CD14-positive monocyte (primary cell): ENCODE data around the gene CEBPB. TPM values are rescaled to one million over a fixed set of nuclear protein-coding genes. Genes with fewer than 3 reads are reported as not detected.
"Not testable (repeated sequence)": the region's sequence is repeated elsewhere in the genome, so short reads cannot be mapped to it uniquely, and the experiment has no call there.

Source experiments
- DNase-seq, 3 donors: peaks; one replicate each; pipeline ENCODE4 v3.0.0-alpha.2; 2011 to 2022
- H2AFZ ChIP-seq: 2 replicates; pipeline ENCODE4 v1.6.0; 2012; ENCODE audit warnings: mild to moderate bottlenecking, low read depth, low read length, inconsistent platforms; ENCODE audit not compliant: insufficient read depth, poor library complexity, severe bottlenecking
- H3K27ac ChIP-seq, 2 donors: 1 replicate in 1 of 2; 2 replicates in 1 of 2; pipeline ENCODE4 v1.5.1; 2012 to 2013; ENCODE audit warnings: low read length in 2 of 2, control low read depth in 1 of 2, inconsistent platforms in 1 of 2, low read depth in 1 of 2, mild to moderate bottlenecking in 1 of 2
- H3K27me3 ChIP-seq, 2 donors: one replicate each; pipeline versions ENCODE4 v1.6.0 to v1.6.1; 2011 to 2013; ENCODE audit warnings: low read length in 2 of 2; ENCODE audit not compliant: control insufficient read depth in 2 of 2, insufficient read depth in 2 of 2
- H3K36me3 ChIP-seq, 2 donors: replicated peaks in 1 of 2; 1 replicate in 1 of 2; 2 replicates in 1 of 2; pipeline versions ENCODE4 v1.5.1 to v1.6.1; 2012 to 2013; ENCODE audit warnings: low read length in 2 of 2, control low read depth in 1 of 2, inconsistent platforms in 1 of 2, mild to moderate bottlenecking in 1 of 2; ENCODE audit not compliant: insufficient read depth in 2 of 2, control insufficient read depth in 1 of 2
- H3K4me1 ChIP-seq, 2 donors: 1 replicate in 1 of 2; 2 replicates in 1 of 2; pipeline versions ENCODE4 v1.5.1 to v1.6.1; 2012 to 2013; ENCODE audit warnings: low read length in 2 of 2, control low read depth in 1 of 2, inconsistent platforms in 1 of 2, mild to moderate bottlenecking in 1 of 2, moderate library complexity in 1 of 2; ENCODE audit not compliant: insufficient read depth in 2 of 2, control insufficient read depth in 1 of 2
- H3K4me2 ChIP-seq: replicated peaks from 2 replicates; pipeline ENCODE3; 2012; ENCODE audit warnings: low read length, moderate library complexity, mild to moderate bottlenecking; ENCODE audit not compliant: poor library complexity, severe bottlenecking; ENCODE audit errors: extremely low read depth
- H3K4me3 ChIP-seq, 3 experiments: fragments of 200-600 bp in 1 of 3; sonication (generic) in 1 of 3; replicated peaks in 1 of 3; 1 replicate in 2 of 3; 2 replicates in 1 of 3; pipeline ENCODE4 v1.5.1; 2011 to 2013; ENCODE audit warnings: low read length in 3 of 3, mild to moderate bottlenecking in 3 of 3, control low read depth in 2 of 3, low read depth in 2 of 3, inconsistent platforms in 1 of 3, moderate library complexity in 1 of 3
- H3K79me2 ChIP-seq: 2 replicates; pipeline ENCODE4 v1.6.0; 2012; ENCODE audit warnings: mild to moderate bottlenecking, control low read depth, inconsistent platforms, low read length, moderate library complexity; ENCODE audit not compliant: insufficient read depth
- H3K9ac ChIP-seq: 2 replicates; pipeline ENCODE4 v1.6.0; 2017; ENCODE audit warnings: low read length, mild to moderate bottlenecking; ENCODE audit not compliant: insufficient read depth, poor library complexity, severe bottlenecking
- H3K9me3 ChIP-seq, 2 donors: replicated peaks in 1 of 2; 1 replicate in 1 of 2; 2 replicates in 1 of 2; pipeline versions ENCODE4 v1.5.1 to v1.6.1; 2012 to 2013; ENCODE audit warnings: low read length in 2 of 2, control low read depth in 1 of 2; ENCODE audit not compliant: control insufficient read depth in 1 of 2, insufficient read depth in 1 of 2
- H4K20me1 ChIP-seq: 2 replicates; pipeline ENCODE4 v1.6.0; 2012; ENCODE audit warnings: mild to moderate bottlenecking, low read length, control low read depth, moderate library complexity; ENCODE audit not compliant: insufficient read depth
- H3K27ac Mint-ChIP-seq, 7 donors: one replicate each; pipeline ENCODE4 v1.8.0; 2020; ENCODE audit warnings: mild to moderate bottlenecking in 7 of 7, mixed read lengths in 7 of 7, moderate library complexity in 6 of 7, inconsistent platforms in 2 of 7
- H3K27me3 Mint-ChIP-seq, 3 donors: one replicate each; pipeline ENCODE4 v1.8.0; 2021 to 2022; ENCODE audit warnings: low read depth in 3 of 3, mild to moderate bottlenecking in 3 of 3, mixed read lengths in 3 of 3, moderate library complexity in 3 of 3, inconsistent platforms in 1 of 3
- H3K36me3 Mint-ChIP-seq, 2 donors: one replicate each; pipeline ENCODE4 v1.8.0; 2020; ENCODE audit warnings: mixed read lengths in 2 of 2, inconsistent platforms in 1 of 2, mild to moderate bottlenecking in 1 of 2
- H3K4me1 Mint-ChIP-seq: one replicate; pipeline ENCODE4 v1.8.0; 2020; ENCODE audit warnings: mild to moderate bottlenecking, mixed read lengths
- H3K4me3 Mint-ChIP-seq, 2 donors: one replicate each; pipeline ENCODE4 v1.8.0; 2020; ENCODE audit warnings: mild to moderate bottlenecking in 2 of 2, mixed read lengths in 2 of 2, moderate library complexity in 1 of 2
- H3K9me3 Mint-ChIP-seq, 7 donors: one replicate each; pipeline ENCODE4 v1.8.0; 2020 to 2022; ENCODE audit warnings: mixed read lengths in 7 of 7, mild to moderate bottlenecking in 6 of 7, moderate library complexity in 6 of 7, inconsistent platforms in 2 of 7
- CTCF ChIP-seq: fragments of 200-600 bp; IDR thresholded peaks from one replicate; pipeline ENCODE4 v1.8.0; 2022; ENCODE audit warnings: antibody characterized with exemption, mild to moderate bottlenecking
- WGBS: methylation state at CpG from one replicate; pipeline ENCODE4 v1.1.5; 2013; ENCODE audit warnings: missing lambda C conversion rate; ENCODE audit not compliant: insufficient coverage; 5-methylcytosine and 5-hydroxymethylcytosine counted together
- intact Hi-C, 2 donors: fragments of 100-400 bp; cut with micrococcal nuclease; formaldehyde crosslinking; loops; one replicate each; pipeline versions ENCODE4 v1.15.0 to v1.15.1; 2023
- polyA plus RNA-seq, 3 donors: library from polyadenylated mRNA; depleted of rRNA in 1 of 3; unstranded in 2 of 3; stranded (reverse) in 1 of 3; fragments of 300-500 nt in 2 of 3; fragments of >200 nt in 1 of 3; fragmentation: Illumina TruSeq in 2 of 3; gene quantifications; 1 replicate in 2 of 3; 2 replicates in 1 of 3; pipeline ENCODE4 v1.2.3, GENCODE V29; 2012 to 2021

Gene CEBPB
- polyA plus RNA-seq, 3 donors = 52.4 to 445 (median 80.8) TPM

- Mint-ChIP-seq H3K4me1 (peaks cover 39% of the 10 kb centered on the region), H3K27ac (peak within 1 kb of the TSS; percentile 79 to 96 (median 93)), H3K4me3 (peak within 1 kb of the TSS; percentile 92), H3K27me3 (peaks cover 1 to 9% (median 2%) of the 10 kb centered on the region in 3 donors), H3K36me3 (peaks cover 25 to 26% of the 10 kb centered on the region in 2 donors), H3K9me3 (no peaks in the 10 kb centered on the region)
- Histone ChIP-seq H3K4me2 (peak within 1 kb of the TSS; percentile 95), H3K4me3 (peak within 1 kb of the TSS; percentile 78 to 84 (median 80)), H3K36me3 (peaks cover 9 to 19% of the 10 kb centered on the region in 2 donors), H3K9ac (peak within 1 kb of the TSS; percentile 97), H3K79me2 (peaks cover 47% of the 10 kb centered on the region), H3K9me3 (no peaks in the 10 kb centered on the region), H4K20me1 (peaks cover 14% of the 10 kb centered on the region), H3K4me1 (peaks cover 30 to 41% of the 10 kb centered on the region in 2 donors), H3K27me3 (no peaks in the 10 kb centered on the region), H3K27ac (peak within 1 kb of the TSS; percentile 73 to 97), H2AFZ (peak within 1 kb of the TSS; percentile 91)
- 2% methylated on average over 99 of the region's 99 CpGs for WGBS
- peak; percentile 86 to 89 (median 89) for DNase-seq
- intact Hi-C loops = no loop called here
- no peak for TF ChIP-seq CTCF
These were observed 36.9 kb upstream of the CEBPB start, which contains the start of gene PEDS1 for GRCh38 chr20:50153500-50154377. Gene PEDS1 (minus strand): TSS chr20:50153723. CDS start chr20:50153637, 86 bp downstream.

- H3K4me3 ChIP-seq, H3K27me3 Mint-ChIP-seq, H3K9me3 ChIP-seq, H3K36me3 Mint-ChIP-seq, H4K20me1 ChIP-seq, H3K79me2 ChIP-seq, H3K4me3 Mint-ChIP-seq, H3K27ac ChIP-seq, H3K9me3 Mint-ChIP-seq, H3K27me3 ChIP-seq, H3K9ac ChIP-seq, H2AFZ ChIP-seq, DNase-seq, intact Hi-C loops, H3K4me2 ChIP-seq, H3K36me3 ChIP-seq: not testable (repeated sequence)
- 90% methylated on average over 3 of the region's 7 CpGs for WGBS
- H3K4me1 ChIP-seq = peaks cover 11 to 15% of the 10 kb centered on the region in 2 donors
- Mint-ChIP-seq H3K4me1 (peaks cover 18% of the 10 kb centered on the region), H3K27ac (peak overlapping the region in 1 of 7 donors; percentile 1)
These were observed 29.1 kb upstream of the CEBPB start for GRCh38 chr20:50161494-50161893.
